Activated CD4-positive, alpha-beta T cell treated with anti-CD3 and anti-CD28 coated beads for 36 hours (primary cell): ENCODE measurements around the gene SLC16A6. TPM values are rescaled to one million over a fixed set of nuclear protein-coding genes. Genes with fewer than 3 reads are reported as not detected.
"Not testable (repeated sequence)": the region's sequence is repeated elsewhere in the genome, so short reads cannot be mapped to it uniquely, and the experiment has no call there.

Experiments
- ATAC-seq: fragments of 200-7000 bp; cut with Tn5 transposase; one replicate; pipeline ENCODE4 v1.10.0; 2021; ENCODE audit warnings: mild to moderate bottlenecking, moderate library complexity
- CTCF ChIA-PET: fragments of 350-600 bp; sonication (Branson Sonifier 250); formaldehyde crosslinking; loops from one replicate; lab custom pipeline; 2021; ENCODE audit warnings: antibody characterized with exemption; lab: Charles Lee
- POLR2A ChIA-PET: fragments of 350-600 bp; sonication (Branson Sonifier 250); formaldehyde crosslinking; loops from one replicate; lab custom pipeline; 2021; ENCODE audit warnings: antibody characterized with exemption, inconsistent platforms; lab: Charles Lee
- DNase-seq: peaks from one replicate; pipeline ENCODE4 v3.0.0-alpha.2; 2020
- H3K27ac Mint-ChIP-seq: one replicate; pipeline ENCODE4 v1.8.0; 2021; ENCODE audit warnings: mixed read lengths
- H3K27me3 Mint-ChIP-seq: one replicate; pipeline ENCODE4 v1.8.0; 2021; ENCODE audit warnings: mixed read lengths
- H3K36me3 Mint-ChIP-seq: one replicate; pipeline ENCODE4 v1.8.0; 2021; ENCODE audit warnings: low read depth, mixed read lengths
- H3K4me1 Mint-ChIP-seq: one replicate; pipeline ENCODE4 v1.8.0; 2021; ENCODE audit warnings: mixed read lengths
- H3K4me3 Mint-ChIP-seq: one replicate; pipeline ENCODE4 v1.8.0; 2021; ENCODE audit warnings: mild to moderate bottlenecking, moderate library complexity, mixed read lengths
- H3K9me3 Mint-ChIP-seq: one replicate; pipeline ENCODE4 v1.8.0; 2021; ENCODE audit warnings: low read depth, mixed read lengths
- intact Hi-C, 2 experiments: fragments of 100-400 bp; cut with DNase I in 1 of 2; cut with micrococcal nuclease in 1 of 2; formaldehyde crosslinking; loops; one replicate each; pipeline versions ENCODE4 v1.14.2 to v1.15.1; 2022 to 2024; cut with DNase I, micrococcal nuclease
- total RNA-seq, 2 experiments: library from RNA; stranded (reverse); gene quantifications; one replicate each; pipeline ENCODE4 v1.2.3, GENCODE V29; 2021

Gene SLC16A6
- total RNA-seq, 2 experiments from 2014 or later, result 2.9 to 3.2 TPM

DNA sequence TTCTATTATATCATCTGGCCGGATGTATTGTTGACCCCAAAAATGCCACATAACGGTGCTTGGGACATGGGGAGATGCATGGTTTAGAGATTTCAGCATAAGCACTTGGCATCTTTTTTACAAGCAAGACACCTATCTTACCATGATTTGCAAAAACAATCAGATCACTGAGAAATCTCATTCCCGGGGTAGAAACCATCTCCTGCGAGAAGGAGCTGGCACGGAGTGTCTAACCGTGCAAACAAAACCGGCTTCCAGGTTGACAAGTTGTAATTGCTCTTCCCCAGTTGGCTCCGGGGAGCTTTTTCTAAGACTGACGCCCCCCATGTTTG lies 1.0 kb downstream of the SLC16A6 start:
- ChIA-PET CTCF (interaction anchor here (0.6 to 2.7 kb wide), 6 partner anchors 30 to 207 kb away, joined by 3 to 10 read pairs (median 4); no protein-coding TSS in a partner anchor), POLR2A (interaction anchor here (0.6 to 1.5 kb wide), 4 partner anchors 13 to 254 kb away, joined by 3 to 4 read pairs (median 4); partner anchors contain the start of gene KPNA2)
- H3K4me1 Mint-ChIP-seq, result peaks cover 53% of the 10 kb centered on the region
- no peaks in the 10 kb centered on the region for H3K9me3 Mint-ChIP-seq
- peaks cover 4% of the 10 kb centered on the region for H3K36me3 Mint-ChIP-seq
- H3K27me3 Mint-ChIP-seq, result no peaks in the 10 kb centered on the region
- peak overlapping the region; percentile 95 for H3K4me3 Mint-ChIP-seq
- H3K27ac Mint-ChIP-seq, result peak overlapping the region; percentile 96
- intact Hi-C loops, result loop anchor here (2.0 to 5.0 kb wide), 4 partner anchors 57 to 255 kb away; partner anchors contain the start of gene KPNA2 (in 1 of the 2)
- ATAC-seq (no peak), DNase-seq (no peak)

DNA sequence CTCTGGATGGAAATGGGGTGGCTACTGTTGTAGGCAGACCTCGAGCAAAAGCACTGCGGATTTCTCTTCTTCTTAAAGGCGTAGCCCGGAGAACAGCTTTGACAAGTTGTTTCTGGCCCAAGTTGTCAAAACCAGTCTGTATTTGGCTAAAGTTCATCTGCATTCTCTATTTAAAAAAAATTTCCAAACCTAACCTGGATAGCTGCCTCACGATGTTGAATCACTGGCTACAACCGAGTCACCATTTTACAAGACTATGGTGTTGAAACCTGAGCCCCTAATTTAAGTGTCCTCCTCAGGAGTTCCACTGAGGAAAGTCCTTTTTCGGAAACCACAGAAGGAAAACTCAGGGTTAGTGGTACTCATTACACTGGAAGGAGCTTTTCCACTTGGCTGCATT lies 1.5 kb downstream of the SLC16A6 start:
- no peaks in the 10 kb centered on the region for H3K27me3 Mint-ChIP-seq
- H3K36me3 Mint-ChIP-seq, result peaks cover 4% of the 10 kb centered on the region
- intact Hi-C loops, result no loop called here
- no peaks in the 10 kb centered on the region for H3K9me3 Mint-ChIP-seq
- POLR2A ChIA-PET, result interaction anchor here (0.6 to 1.5 kb wide), 3 partner anchors 14 to 254 kb away, joined by 3 to 4 read pairs (median 4); partner anchors contain the start of gene KPNA2
- no peak for ATAC-seq
- peak overlapping the region; percentile 95 for H3K4me3 Mint-ChIP-seq
- CTCF ChIA-PET, result interaction anchor here (0.7 to 2.7 kb wide), 5 partner anchors 30 to 151 kb away, joined by 3 to 10 read pairs (median 5); no protein-coding TSS in a partner anchor
- no peak for DNase-seq
- H3K4me1 Mint-ChIP-seq, result peaks cover 49% of the 10 kb centered on the region
- H3K27ac Mint-ChIP-seq, result peak overlapping the region; percentile 96

DNA sequence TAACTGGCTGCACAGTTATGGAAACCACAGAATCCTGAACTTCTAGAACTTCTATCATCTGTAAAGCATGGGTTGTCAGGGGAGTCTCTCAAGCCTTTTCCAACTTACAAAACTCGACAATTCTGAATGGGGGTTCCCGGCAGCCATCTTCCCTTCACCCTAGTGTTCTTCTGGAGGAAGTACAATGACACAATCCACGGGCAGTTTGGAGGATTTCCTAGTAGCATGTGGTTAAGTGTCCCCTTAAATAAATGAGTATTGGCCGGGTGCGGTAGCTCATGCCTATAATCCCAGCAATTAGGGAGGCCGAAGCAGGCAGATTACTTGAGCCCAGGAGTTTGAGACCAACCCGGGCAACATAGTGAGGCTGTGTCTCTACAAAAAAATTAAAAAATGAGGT lies 2.1 kb downstream of the SLC16A6 start:
- H3K4me1 Mint-ChIP-seq, result peaks cover 43% of the 10 kb centered on the region
- CTCF ChIA-PET, result interaction anchor here (0.6 to 2.7 kb wide), 7 partner anchors 25 to 151 kb away, joined by 3 to 10 read pairs (median 5); no protein-coding TSS in a partner anchor

GRCh38 chr17:68288375-68288774 lies 2.6 kb downstream of the SLC16A6 start:
- CTCF ChIA-PET, result interaction anchor here (0.6 to 2.7 kb wide), 6 partner anchors 24 to 152 kb away, joined by 3 to 10 read pairs (median 4); no protein-coding TSS in a partner anchor
- intact Hi-C loops, result no loop called here
- POLR2A ChIA-PET, result no interaction called here
- Mint-ChIP-seq H3K9me3 (no peaks in the 10 kb centered on the region), H3K27ac (peak overlapping the region; percentile 15), H3K4me3 (no peak overlapping the region), H3K4me1 (peaks cover 41% of the 10 kb centered on the region), H3K36me3 (peaks cover 4% of the 10 kb centered on the region), H3K27me3 (no peaks in the 10 kb centered on the region)
- no peak for DNase-seq
- ATAC-seq, result no peak

More for the DNA sequence above, 2.1 kb downstream of the SLC16A6 start:
- peak overlapping the region; percentile 47 for H3K4me3 Mint-ChIP-seq
- ATAC-seq (no peak), DNase-seq (peak; percentile 42)
- peak overlapping the region; percentile 15 for H3K27ac Mint-ChIP-seq
- H3K36me3 Mint-ChIP-seq, result peaks cover 4% of the 10 kb centered on the region
- POLR2A ChIA-PET, result interaction anchor here (1.5 kb wide), 1 partner anchor 14 kb away, joined by 3 read pairs; no protein-coding TSS in a partner anchor
- intact Hi-C loops, result no loop called here
- H3K27me3 Mint-ChIP-seq, result no peaks in the 10 kb centered on the region
- H3K9me3 Mint-ChIP-seq, result no peaks in the 10 kb centered on the region

DNA sequence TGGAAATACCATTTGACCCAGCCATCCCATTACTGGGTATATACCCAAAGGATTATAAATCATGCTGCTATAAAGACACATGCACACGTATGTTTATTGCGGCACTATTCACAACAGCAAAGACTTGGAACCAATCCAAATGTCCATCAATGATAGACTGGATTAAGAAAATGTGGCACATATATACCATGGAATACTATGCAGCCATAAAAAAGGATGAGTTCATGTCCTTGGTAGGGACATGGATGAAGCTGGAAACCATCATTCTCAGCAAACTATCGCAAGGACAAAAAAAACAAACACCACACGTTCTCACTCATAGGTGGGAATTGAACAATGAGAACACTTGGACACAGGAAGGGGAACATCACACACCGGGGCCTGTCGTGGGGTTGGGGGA lies 9.0 kb downstream of the SLC16A6 start:
- CTCF ChIA-PET, H3K4me3 Mint-ChIP-seq, POLR2A ChIA-PET, H3K27me3 Mint-ChIP-seq, intact Hi-C loops, H3K27ac Mint-ChIP-seq, H3K4me1 Mint-ChIP-seq, DNase-seq, ATAC-seq, H3K9me3 Mint-ChIP-seq: not testable (repeated sequence)
- peaks cover 32% of the 10 kb centered on the region for H3K36me3 Mint-ChIP-seq

- H3K27me3 Mint-ChIP-seq, result no peaks in the 10 kb centered on the region
- H3K9me3 Mint-ChIP-seq, result peaks cover 4% of the 10 kb centered on the region
- POLR2A ChIA-PET, result interaction anchor here (0.6 kb wide), 1 partner anchor 156 kb away, joined by 5 read pairs; no protein-coding TSS in a partner anchor
- CTCF ChIA-PET, result no interaction called here
- no peak for DNase-seq
- no peak overlapping the region for H3K27ac Mint-ChIP-seq
- intact Hi-C loops, result no loop called here
- H3K4me3 Mint-ChIP-seq, result no peak overlapping the region
- H3K36me3 Mint-ChIP-seq, result peaks cover 44% of the 10 kb centered on the region
- ATAC-seq, result no peak
- H3K4me1 Mint-ChIP-seq, result peaks cover 2% of the 10 kb centered on the region
These were observed 13.1 kb downstream of the SLC16A6 start for GRCh38 chr17:68277807-68278206.

- POLR2A ChIA-PET, intact Hi-C loops, H3K4me3 Mint-ChIP-seq, ATAC-seq, H3K27me3 Mint-ChIP-seq, H3K4me1 Mint-ChIP-seq, H3K9me3 Mint-ChIP-seq, H3K27ac Mint-ChIP-seq, DNase-seq: not testable (repeated sequence)
- CTCF ChIA-PET, result interaction anchor here (1.3 kb wide), 1 partner anchor 188 kb away, joined by 3 read pairs; no protein-coding TSS in a partner anchor
- H3K36me3 Mint-ChIP-seq, result peaks cover 46% of the 10 kb centered on the region
These were observed 14.6 kb downstream of the SLC16A6 start for GRCh38 chr17:68276339-68276738.

DNA sequence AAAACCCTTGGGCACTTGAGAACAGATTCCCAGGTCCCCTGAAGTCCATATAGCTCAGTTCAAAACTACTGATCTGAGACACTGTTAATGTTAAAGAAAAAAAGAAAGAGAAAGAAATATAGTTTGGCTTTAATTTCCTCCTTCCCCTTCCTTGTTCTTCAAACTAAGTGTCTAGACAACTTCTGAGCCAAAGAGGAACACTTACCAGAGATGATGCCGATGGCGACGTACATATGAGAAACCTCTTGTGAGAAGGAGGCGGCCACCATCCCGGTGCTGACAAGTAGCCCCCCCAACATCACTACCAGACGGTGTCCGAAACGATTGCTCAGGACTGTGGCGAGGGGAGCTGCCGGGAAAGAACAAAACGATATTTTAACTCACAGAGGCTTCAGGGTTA lies 17.2 kb downstream of the SLC16A6 start:
- no peak overlapping the region for H3K27ac Mint-ChIP-seq
- no peaks in the 10 kb centered on the region for H3K4me1 Mint-ChIP-seq
- no peak for DNase-seq
- ChIA-PET CTCF (interaction anchor here (0.8 kb wide), 1 partner anchor 158 kb away, joined by 4 read pairs; no protein-coding TSS in a partner anchor), POLR2A (no interaction called here)
- no peaks in the 10 kb centered on the region for H3K27me3 Mint-ChIP-seq
- intact Hi-C loops, result no loop called here
- H3K36me3 Mint-ChIP-seq, result peaks cover 41% of the 10 kb centered on the region
- H3K4me3 Mint-ChIP-seq, result no peak overlapping the region
- no peak for ATAC-seq
- peaks cover 4% of the 10 kb centered on the region for H3K9me3 Mint-ChIP-seq

- CTCF ChIA-PET, result interaction anchor here (0.7 to 7.1 kb wide), 6 partner anchors 34 to 198 kb away, joined by 3 to 112 read pairs (median 4); no protein-coding TSS in a partner anchor
- H3K27ac Mint-ChIP-seq, POLR2A ChIA-PET, intact Hi-C loops, ATAC-seq, DNase-seq, H3K27me3 Mint-ChIP-seq, H3K4me3 Mint-ChIP-seq, H3K4me1 Mint-ChIP-seq, H3K9me3 Mint-ChIP-seq: not testable (repeated sequence)
- H3K36me3 Mint-ChIP-seq, result peaks cover 11% of the 10 kb centered on the region
These were observed 25.1 kb downstream of the SLC16A6 start for GRCh38 chr17:68265833-68266232.

- POLR2A ChIA-PET, H3K4me3 Mint-ChIP-seq, DNase-seq, H3K36me3 Mint-ChIP-seq, H3K27me3 Mint-ChIP-seq, H3K9me3 Mint-ChIP-seq, H3K27ac Mint-ChIP-seq: not testable (repeated sequence)
- H3K4me1 Mint-ChIP-seq, result peaks cover 27% of the 10 kb centered on the region
- peak; percentile 49 for ATAC-seq
- intact Hi-C loops, result loop anchor here (1.0 to 5.0 kb wide), 3 partner anchors 173 to 494 kb away; no protein-coding TSS in a partner anchor
- CTCF ChIA-PET, result interaction anchor here (0.7 to 7.1 kb wide), 11 partner anchors 25 to 200 kb away, joined by 3 to 112 read pairs (median 8); partner anchors contain the start of gene WIPI1
These were observed 27.7 kb downstream of the SLC16A6 start for GRCh38 chr17:68263101-68263681.

- peaks cover 34% of the 10 kb centered on the region for H3K4me1 Mint-ChIP-seq
- CTCF ChIA-PET, result interaction anchor here (0.6 to 7.1 kb wide), 10 partner anchors 8 to 201 kb away, joined by 3 to 112 read pairs (median 5); partner anchors contain the start of gene WIPI1
These were observed 28.5 kb downstream of the SLC16A6 start for GRCh38 chr17:68262467-68262866.

More at GRCh38 chr17:68262467-68262866, 28.5 kb downstream of the SLC16A6 start:
- H3K9me3 Mint-ChIP-seq, ATAC-seq, H3K4me3 Mint-ChIP-seq, DNase-seq, POLR2A ChIA-PET, H3K36me3 Mint-ChIP-seq, H3K27ac Mint-ChIP-seq, H3K27me3 Mint-ChIP-seq: not testable (repeated sequence)
- intact Hi-C loops, result loop anchor here in 1 of 2 experiments (5.0 kb wide), 1 partner anchor 495 kb away; no protein-coding TSS in a partner anchor
